ENCODE data around the gene ZNF800.

The ZNF800 gene

GRCh38 chr7:127349881-127350280 lies 42.6 kb downstream of the ZNF800 start:
- DNase-seq (ENCODE audit: low read depth in 4 of 4, low spot score in 1 of 4): no peak

GRCh38 chr7:127348247-127348631 lies 44.3 kb downstream of the ZNF800 start:
- DNase-seq (ENCODE audit: low read depth in 4 of 4, low spot score in 1 of 4): no peak

- peak; percentile 40 to 62 (median 54) for DNase-seq (ENCODE audit: low read depth in 4 of 4, low spot score in 1 of 4)
These were observed 44.8 kb downstream of the ZNF800 start for GRCh38 chr7:127347567-127348246.

- no peak for DNase-seq (ENCODE audit: low read depth in 4 of 4, low spot score in 1 of 4)
These were observed 45.8 kb downstream of the ZNF800 start for GRCh38 chr7:127346575-127347256.

GRCh38 chr7:127342596-127342995 lies 49.9 kb downstream of the ZNF800 start:
- no peak for DNase-seq (ENCODE audit: low read depth in 4 of 4, low spot score in 1 of 4)

GRCh38 chr7:127338122-127338521 lies 54.4 kb downstream of the ZNF800 start:
- no peak for DNase-seq (ENCODE audit: low read depth in 4 of 4, low spot score in 1 of 4)

GRCh38 chr7:127337581-127337980 lies 54.9 kb downstream of the ZNF800 start:
- no peak for DNase-seq (ENCODE audit: low read depth in 4 of 4, low spot score in 1 of 4)

- no peak for DNase-seq (ENCODE audit: low read depth in 4 of 4, low spot score in 1 of 4)
These were observed 56.0 kb downstream of the ZNF800 start for GRCh38 chr7:127336458-127336857.

GRCh38 chr7:127332880-127333279 lies 59.6 kb downstream of the ZNF800 start:
- DNase-seq (ENCODE audit: low read depth in 4 of 4, low spot score in 1 of 4): no peak

GRCh38 chr7:127330070-127330469 lies 62.4 kb downstream of the ZNF800 start:
- DNase-seq (ENCODE audit: low read depth in 4 of 4, low spot score in 1 of 4): no peak

GRCh38 chr7:127322832-127323493 lies 69.5 kb downstream of the ZNF800 start:
- no peak for DNase-seq (ENCODE audit: low read depth in 4 of 4, low spot score in 1 of 4)

GRCh38 chr7:127322351-127322750 lies 70.2 kb downstream of the ZNF800 start:
- no peak for DNase-seq (ENCODE audit: low read depth in 4 of 4, low spot score in 1 of 4)

- no peak for DNase-seq (ENCODE audit: low read depth in 4 of 4, low spot score in 1 of 4)
These were observed 71.5 kb downstream of the ZNF800 start for GRCh38 chr7:127320974-127321373.

Measured in stimulated activated CD4-positive, alpha-beta T cell treated with anti-CD3 and anti-CD28 coated beads, Interleukin-1b, Interleukin-23, amount 100 ng/mL, for 24 hours (primary cell).